Stimulated activated CD4-positive, alpha-beta T cell treated with anti-CD3 and anti-CD28 coated beads, TNF-alpha, amount 100 ng/mL, for 1 hour (primary cell): ENCODE results near the gene VIPR2.
"Not testable (repeated sequence)": the region's sequence is repeated elsewhere in the genome, so short reads cannot be mapped to it uniquely, and the experiment has no call there.

Experiments
- DNase-seq, 3 donors: peaks; one replicate each; pipeline ENCODE4 v3.0.0-alpha.2; 2020; ENCODE audit warnings: low read depth in 3 of 3, low spot score in 1 of 3

VIPR2 gene

DNA sequence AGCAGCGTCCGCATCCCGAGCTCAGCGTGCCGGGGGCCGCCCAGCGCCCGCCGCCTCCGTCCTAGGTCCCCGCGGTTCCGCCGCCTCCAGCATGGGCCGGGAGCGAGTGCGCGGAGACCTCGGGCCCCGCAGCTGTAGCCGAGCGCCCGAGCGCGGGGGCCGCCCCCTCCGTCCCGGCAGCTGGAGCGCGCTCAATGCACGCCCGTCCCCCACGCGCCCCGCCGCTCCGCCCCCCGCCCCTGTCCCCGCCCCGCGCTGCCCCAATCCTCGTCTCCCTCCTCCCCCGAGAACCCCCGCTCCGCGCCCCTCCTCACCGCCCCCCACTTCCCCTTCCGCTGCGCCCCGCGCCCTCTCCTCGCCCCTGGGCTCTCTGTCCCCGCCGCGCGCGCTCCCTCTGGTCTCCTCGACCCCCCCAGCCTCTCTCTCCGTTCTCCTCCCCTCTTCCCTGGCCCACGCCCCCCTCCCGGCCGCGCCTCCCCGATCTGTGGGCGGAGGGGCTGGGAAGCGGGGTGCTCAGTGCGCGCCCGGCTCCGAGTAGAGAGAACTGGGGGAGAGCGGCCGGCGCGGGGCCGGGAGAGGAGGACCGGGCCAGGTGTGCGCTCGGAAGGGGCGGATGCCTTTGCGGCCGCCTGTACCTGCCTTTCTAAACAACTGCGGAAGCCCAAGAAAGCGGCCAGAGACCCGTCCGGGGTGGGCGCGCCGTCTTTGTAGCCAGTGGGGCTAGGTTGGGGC, at the start of gene VIPR2:
Gene VIPR2 (minus strand): TSS at position 110 of the 732 bp plus-strand sequence. CDS start 96 bp downstream, at position 14.
- DNase-seq = no peak

GRCh38 chr7:159193543-159194090, 49.0 kb upstream of the VIPR2 start:
- DNase-seq = no peak

GRCh38 chr7:159192725-159193453, 48.2 kb upstream of the VIPR2 start:
- no peak for DNase-seq

- no peak for DNase-seq
These were observed 47.3 kb upstream of the VIPR2 start for GRCh38 chr7:159192013-159192412.

- no peak for DNase-seq
These were observed 46.6 kb upstream of the VIPR2 start for GRCh38 chr7:159191236-159191635.

DNA sequence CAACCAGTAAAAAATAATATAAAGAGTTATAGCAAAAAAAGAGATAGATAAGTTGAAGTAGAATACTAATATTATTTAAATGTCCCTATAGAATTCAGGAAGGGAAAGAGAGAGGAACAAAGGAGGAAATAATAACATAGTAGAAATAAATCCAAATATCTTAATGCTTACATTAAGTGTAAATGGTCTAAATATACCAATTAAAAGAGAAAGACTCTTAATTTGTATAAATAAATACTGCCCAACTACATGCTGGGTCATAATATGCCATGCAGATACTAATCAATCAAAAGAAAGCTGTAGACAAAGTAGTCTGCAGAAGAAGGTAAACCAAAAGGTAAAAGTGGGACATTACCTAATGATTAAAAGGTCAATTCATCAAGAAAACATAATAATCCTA, 43.3 kb upstream of the VIPR2 start:
- no peak for DNase-seq

GRCh38 chr7:159179241-159179640, 34.6 kb upstream of the VIPR2 start:
- DNase-seq = no peak

DNA sequence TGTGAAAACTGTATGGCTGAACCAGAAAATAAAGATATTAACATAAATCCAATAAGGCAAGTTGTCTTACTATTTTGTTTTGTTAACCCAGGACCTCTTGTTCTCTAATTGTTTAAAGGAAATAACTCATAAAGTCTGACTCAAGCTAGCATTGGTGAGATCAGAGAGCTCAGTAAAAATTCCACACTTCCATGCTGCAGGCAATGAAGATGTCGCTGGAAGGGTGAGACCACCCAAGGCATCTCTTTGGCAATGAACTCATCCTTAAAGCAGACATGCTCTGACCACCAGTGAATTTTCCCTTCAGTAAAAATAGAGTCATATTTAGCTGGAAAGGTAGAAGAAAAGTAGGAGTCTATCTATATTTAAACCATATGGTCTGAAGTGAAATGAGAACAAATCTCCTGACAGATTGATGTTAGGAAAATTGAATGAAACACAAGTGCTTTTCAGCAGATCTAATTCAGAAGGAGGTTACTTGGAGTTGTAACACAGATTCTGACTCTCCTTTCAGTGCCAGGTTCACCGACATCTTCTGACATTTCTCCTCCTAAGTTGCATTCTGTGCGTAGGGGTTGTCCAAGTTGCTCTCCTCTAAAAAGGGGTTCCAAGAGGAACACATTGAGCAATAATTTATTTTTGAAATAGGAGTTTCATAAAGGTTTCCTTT, 32.8 kb upstream of the VIPR2 start:
- no peak for DNase-seq

DNA sequence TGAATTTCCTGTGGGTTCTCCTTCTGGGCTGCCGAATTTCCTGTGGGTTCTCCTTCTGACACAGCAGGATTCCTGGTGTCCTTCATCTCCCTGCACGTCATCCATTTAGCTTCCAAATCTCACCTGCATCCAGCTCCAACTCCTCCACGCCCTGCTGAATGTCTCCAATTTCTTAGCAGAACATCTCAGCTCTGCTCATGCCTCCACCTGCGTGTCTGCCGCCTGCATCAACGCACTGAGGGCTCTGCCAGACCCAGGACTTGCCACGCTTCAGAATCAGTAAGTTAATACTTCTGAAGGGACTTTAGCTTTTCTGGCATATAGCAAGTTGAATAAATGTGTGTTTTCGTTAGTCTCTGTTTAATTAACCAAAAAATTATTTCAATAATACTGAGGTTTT, 31.1 kb upstream of the VIPR2 start:
- no peak for DNase-seq

DNA sequence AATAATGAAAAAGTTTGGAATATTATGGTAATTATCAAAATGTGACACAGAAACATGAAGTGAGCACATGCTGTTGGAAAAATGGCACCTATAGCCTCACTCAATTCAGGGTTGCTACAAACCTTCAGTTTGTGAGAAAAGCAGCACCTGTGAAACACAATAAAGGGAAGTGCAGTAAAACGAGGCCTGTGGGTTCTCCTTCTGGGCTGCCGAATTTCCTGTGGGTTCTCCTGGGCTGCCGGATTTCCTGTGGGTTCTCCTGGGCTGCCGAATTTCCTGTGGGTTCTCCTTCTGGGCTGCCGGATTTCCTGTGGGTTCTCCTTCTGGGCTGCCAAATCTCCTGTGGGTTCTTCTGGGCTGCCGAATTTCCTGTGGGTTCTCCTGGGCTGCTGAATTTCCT, 30.4 kb upstream of the VIPR2 start:
- DNase-seq = not testable (repeated sequence)

GRCh38 chr7:159172400-159172799, 27.7 kb upstream of the VIPR2 start:
- no peak for DNase-seq

GRCh38 chr7:159169391-159169790, 24.7 kb upstream of the VIPR2 start:
- DNase-seq = no peak

- DNase-seq = no peak
These were observed 22.5 kb upstream of the VIPR2 start for GRCh38 chr7:159167139-159167538.

DNA sequence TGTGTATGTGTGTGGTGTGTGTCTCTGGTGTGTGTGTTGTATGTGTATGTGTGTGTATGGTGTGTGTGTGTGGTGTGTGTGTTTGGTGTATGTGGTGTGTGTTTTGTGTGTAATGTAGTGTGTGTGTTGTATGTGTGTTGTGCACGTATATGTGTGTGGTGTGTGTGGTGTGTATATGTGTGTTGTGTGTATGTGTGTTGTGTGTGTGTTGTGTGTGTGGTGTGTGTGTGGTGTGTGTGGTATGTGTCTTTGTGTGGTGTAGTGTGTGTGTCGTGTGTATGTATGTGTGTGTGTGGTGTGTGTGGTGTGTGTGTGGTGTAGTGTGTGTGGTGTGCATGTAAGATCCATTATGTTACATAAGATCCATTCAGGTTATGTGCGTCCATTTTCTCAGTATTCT, 21.9 kb upstream of the VIPR2 start:
- no peak for DNase-seq

- DNase-seq = no peak
These were observed 20.7 kb upstream of the VIPR2 start for GRCh38 chr7:159165352-159165751.

- not testable (repeated sequence) for DNase-seq
These were observed 19.1 kb upstream of the VIPR2 start for GRCh38 chr7:159163703-159164301.

- not testable (repeated sequence) for DNase-seq
These were observed 17.5 kb upstream of the VIPR2 start for GRCh38 chr7:159162050-159162626.

GRCh38 chr7:159160450-159160849, 15.8 kb upstream of the VIPR2 start:
- DNase-seq = no peak

DNA sequence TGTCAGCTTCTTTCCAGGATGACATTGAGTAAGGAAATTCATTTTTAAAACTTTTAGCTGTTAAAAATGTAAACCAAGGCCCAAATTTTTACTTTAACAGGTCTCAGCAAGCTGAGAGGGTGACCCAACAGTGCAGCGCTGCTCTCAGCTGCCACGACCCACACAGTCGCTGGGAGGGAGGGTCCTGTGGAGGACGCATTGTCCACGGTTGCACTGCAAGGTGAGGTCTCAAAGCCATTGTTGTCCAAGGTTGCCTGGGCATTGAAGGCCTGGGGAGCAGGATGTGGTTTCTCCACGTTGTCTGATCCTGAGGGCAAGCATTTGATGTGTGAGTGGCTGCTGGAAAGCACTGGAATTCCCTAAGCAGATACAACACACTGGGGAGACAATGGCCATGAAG, 15.1 kb upstream of the VIPR2 start:
- DNase-seq = no peak

GRCh38 chr7:159158888-159159405, 14.3 kb upstream of the VIPR2 start:
- DNase-seq = no peak
